GM21825 (cell line): Measurements from ENCODE around the gene SP3.

ENCODE experiments used
- ATAC-seq: cut with Tn5 transposase; IDR thresholded peaks from one replicate; pipeline ENCODE4 v1.9.1; 2021; ENCODE audit warnings: mild to moderate bottlenecking, moderate library complexity; ENCODE audit not compliant: unreplicated experiment

Gene SP3

GRCh38 chr2:173965372-173966025 is at the start of gene SP3:
TSS of gene SP3 (minus strand) at chr2:173965373. CDS start at chr2:173965171, 202 bp downstream.
- ATAC-seq: peak; percentile 72

- no peak for ATAC-seq
These were observed 49.5 kb upstream of the SP3 start for GRCh38 chr2:174014699-174015070.

GRCh38 chr2:174014011-174014698 is 49.0 kb upstream of the SP3 start:
- no peak for ATAC-seq

DNA sequence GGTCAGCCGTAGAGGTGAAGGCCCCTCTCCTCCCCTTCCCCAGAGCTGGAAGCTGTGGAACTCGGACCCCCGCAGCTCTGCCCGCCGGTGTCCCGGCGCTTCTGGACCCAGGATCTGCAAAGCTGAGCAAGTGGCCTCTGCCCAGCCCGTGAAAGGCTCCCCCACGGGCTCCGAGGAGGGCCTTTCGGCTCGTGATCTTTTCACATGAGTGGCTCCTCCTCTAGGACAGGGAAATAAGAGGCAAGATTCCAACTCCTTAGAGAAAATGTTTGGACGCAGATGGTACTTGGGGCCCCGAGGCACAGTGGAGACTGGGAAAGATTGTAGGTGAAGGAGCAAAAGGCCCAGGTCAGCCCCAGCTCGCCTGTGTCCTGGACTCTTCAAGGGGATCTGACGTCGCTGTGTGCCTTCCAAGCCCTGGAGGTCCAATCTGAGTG is 48.2 kb upstream of the SP3 start:
- no peak for ATAC-seq

GRCh38 chr2:174012347-174013314 is 47.5 kb upstream of the SP3 start:
- no peak for ATAC-seq

DNA sequence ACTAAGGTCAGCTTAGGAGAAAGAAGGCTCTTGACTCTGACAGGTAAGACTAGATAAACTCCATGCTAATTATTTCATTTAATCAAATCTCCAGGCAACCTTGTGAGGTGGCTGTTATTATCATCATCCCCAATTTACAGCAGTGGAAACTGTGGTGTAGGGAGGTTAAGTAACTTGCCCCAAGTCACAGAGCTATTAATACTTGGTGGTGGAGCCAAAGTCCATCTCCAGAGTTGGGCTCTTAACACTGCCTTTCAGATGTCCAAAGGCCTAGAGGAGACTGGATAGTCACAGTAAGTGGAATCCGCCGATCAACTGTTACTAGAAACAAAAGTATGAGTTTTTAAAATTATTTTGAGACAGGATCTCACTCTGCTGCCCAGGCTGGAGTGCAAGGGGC is 46.6 kb upstream of the SP3 start:
- ATAC-seq: no peak

GRCh38 chr2:174011173-174011572 is 46.0 kb upstream of the SP3 start:
- no peak for ATAC-seq

DNA sequence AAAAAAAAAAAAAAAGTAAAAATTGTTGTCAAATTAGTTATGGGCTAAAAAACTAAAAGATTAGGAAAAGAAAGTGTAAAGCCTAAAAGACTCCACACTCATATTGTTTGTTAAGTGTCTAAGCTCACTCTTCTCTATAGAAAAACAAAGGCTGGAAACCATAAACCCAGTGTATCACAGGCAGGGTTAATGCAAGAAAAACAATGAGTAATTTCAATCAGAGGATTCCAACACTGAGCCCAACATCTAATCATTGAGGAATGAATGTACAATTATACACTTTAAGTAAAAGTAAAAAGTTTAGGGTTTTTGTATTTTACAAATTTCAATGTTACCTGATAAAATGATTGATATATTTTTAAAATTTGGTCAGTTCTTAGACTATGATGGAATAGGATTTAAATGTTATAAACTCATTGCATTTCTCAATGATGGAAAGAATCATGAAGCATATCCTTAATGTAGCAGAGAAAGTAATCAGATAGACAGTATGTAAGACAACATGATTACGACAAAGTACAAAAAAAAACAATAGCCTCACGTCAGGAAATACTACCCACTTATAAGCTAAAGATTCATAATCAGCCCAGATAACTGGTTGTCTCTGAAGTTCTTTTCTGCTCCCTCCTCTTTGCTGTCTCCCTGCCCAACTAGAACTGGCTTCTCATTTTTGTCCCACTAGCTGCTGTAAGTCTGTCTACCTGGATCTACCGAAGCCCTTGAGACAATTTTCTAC is 44.5 kb upstream of the SP3 start:
- no peak for ATAC-seq

- ATAC-seq: no peak
These were observed 43.5 kb upstream of the SP3 start for GRCh38 chr2:174008720-174009119.

DNA sequence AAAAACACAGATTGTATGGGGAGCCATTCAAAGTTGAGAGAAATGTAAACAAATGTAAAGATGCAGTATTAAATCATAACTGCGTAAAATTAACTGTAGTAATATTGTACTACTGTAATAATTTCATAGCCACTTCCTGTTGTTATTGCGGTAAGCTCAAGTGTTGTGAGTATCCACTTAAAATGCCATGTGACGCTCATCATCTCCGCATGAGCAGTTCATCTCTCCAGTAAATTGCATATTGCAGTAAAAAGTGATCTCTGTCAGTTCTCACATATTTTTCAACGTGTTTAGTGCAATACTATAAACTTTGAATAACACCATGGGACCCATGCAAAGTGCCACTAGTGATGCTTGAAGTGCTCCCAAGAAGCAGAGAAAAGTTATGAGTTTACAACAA is 41.8 kb upstream of the SP3 start:
- ATAC-seq: no peak

GRCh38 chr2:174005801-174006419 is 40.7 kb upstream of the SP3 start:
- ATAC-seq: no peak

- peak; percentile 80 for ATAC-seq
These were observed 39.9 kb upstream of the SP3 start for GRCh38 chr2:174004905-174005605.

DNA sequence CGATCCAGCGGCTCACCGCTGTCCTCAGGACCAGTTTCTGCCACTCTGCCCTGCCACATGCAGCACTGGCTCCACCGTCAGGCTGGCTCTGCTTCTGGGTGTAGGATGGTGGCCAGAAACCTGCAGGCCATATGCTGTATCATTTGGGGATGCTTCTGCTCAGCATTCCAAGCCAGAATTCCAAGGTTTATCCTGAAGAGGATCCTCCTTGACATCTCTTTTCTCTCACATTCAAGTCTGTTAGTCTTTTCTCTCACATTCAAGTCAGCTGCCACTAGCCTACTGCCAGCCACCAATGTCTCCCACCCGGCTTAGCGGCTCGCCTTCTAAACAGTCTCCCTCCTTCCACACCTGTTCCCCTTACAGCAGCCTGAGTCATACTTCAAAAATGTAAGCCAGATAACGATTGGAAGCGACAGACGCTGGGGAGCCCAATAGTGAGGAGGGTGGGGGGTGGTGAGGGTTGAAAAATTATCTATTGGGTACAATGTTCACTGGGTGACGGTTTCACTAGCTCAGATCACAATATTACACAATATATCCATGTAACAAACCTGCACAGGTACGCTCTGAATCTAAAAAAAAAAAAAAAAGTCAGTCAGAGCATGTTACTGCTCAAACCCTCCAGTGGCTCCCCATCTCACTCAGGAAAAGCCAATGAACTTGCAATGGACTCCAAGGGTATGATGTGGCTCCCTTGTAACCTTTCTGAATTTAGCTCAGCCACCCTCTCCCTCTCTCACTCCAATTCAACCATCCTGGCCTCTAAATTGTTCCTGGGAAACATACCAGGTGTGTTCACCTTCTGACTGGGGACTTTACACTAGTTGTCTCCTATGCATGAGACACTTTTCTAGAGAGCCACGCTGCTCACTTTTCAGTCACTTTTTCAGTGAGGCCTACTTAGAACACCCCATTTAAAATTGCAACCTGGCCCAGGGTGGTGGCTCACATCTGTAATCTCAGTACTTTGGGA is 38.8 kb upstream of the SP3 start:
- ATAC-seq: no peak

- ATAC-seq: no peak
These were observed 37.5 kb upstream of the SP3 start for GRCh38 chr2:174002679-174003078.

DNA sequence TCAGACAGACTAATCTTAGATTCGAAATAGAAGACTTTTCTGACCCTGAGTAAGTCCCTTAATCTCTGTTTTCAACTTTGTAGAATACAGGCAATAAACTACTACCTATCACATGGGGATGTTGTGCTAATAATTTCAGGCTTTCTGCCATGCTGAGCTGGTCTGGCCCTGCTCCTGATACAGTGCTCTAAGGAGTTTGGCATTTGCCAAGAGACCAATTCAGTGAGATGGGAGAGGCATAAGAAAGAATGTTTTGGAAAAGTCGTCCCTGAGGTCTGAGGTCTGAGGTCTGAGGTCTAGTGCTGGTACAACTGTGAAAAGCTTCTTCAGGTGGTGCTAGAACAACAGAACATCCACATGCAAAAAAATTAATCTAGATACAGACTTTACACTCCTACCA is 35.9 kb upstream of the SP3 start:
- no peak for ATAC-seq

- ATAC-seq: no peak
These were observed 34.6 kb upstream of the SP3 start for GRCh38 chr2:173999724-174000123.

- ATAC-seq: no peak
These were observed 34.1 kb upstream of the SP3 start for GRCh38 chr2:173999272-173999671.

GRCh38 chr2:173998386-173998785 is 33.2 kb upstream of the SP3 start:
- ATAC-seq: no peak

GRCh38 chr2:173997753-173998152 is 32.6 kb upstream of the SP3 start:
- no peak for ATAC-seq
